GM12878 (cell line): ENCODE measurements around the gene MARCHF10. TPM values are rescaled to one million over a fixed set of nuclear protein-coding genes. Genes with fewer than 3 reads are reported as not detected.
A peak's percentile ranks its signal among the peaks of the same experiment; 100 is the strongest.

Experiments
- ATAC-seq: fragments of 200-7000 bp; cut with Tn5 transposase; 3 replicates; pipeline ENCODE4 v1.9.1; 2020; ENCODE audit warnings: mild to moderate bottlenecking, moderate library complexity
- BruUV-seq: library from RNA; stranded (reverse); fragments of 400-500 nt; replicated peaks from 2 replicates; lab custom pipeline; 2021; lab: Mats Ljungman, UMichigan
- CTCF ChIA-PET: fragments of 300-600 bp; sonication (Branson Sonifier 250); formaldehyde crosslinking; extraction: SDS; loops from one replicate; lab custom pipeline; 2021; ENCODE audit warnings: inconsistent platforms; lab: Yijun Ruan, JAX
- POLR2A ChIA-PET: fragments of 350-600 bp; formaldehyde crosslinking; extraction: SDS; loops from one replicate; lab custom pipeline; 2021; ENCODE audit warnings: inconsistent platforms; lab: Charles Lee
- RAD21 ChIA-PET: fragments of 300-600 bp; sonication (Branson Sonifier 250); formaldehyde crosslinking; loops from one replicate; lab custom pipeline; 2023; ENCODE audit warnings: antibody characterized with exemption; ENCODE audit not compliant: unreplicated experiment; lab: Charles Lee
- SMC1A ChIA-PET: fragments of 300-600 bp; sonication (Branson Sonifier 250); formaldehyde crosslinking; loops from one replicate; lab custom pipeline; 2023; ENCODE audit not compliant: unreplicated experiment, uncharacterized antibody; lab: Charles Lee
- DNase-seq: peaks from one replicate; pipeline ENCODE4 v3.0.0-alpha.2; 2011; ENCODE audit warnings: low read depth, low spot score
- FAIRE-seq: peaks from 3 replicates; lab custom pipeline; 2011; peaks lifted over from hg19 to GRCh38; lab: Jason Lieb, UNC
- H2AFZ ChIP-seq: 2 replicates; pipeline ENCODE4 v1.6.0; 2011; ENCODE audit warnings: low read depth, low read length, control low read depth; ENCODE audit not compliant: control insufficient read depth
- H3K27ac ChIP-seq: 2 replicates; pipeline ENCODE4 v1.5.1; 2011; ENCODE audit warnings: control low read depth; ENCODE audit not compliant: control insufficient read depth, insufficient read depth
- H3K27me3 ChIP-seq, 2 experiments: replicated peaks in 1 of 2; 2 replicates each; pipeline versions ENCODE4 v1.6.0 to v1.6.1; 2011; ENCODE audit warnings: low read length in 1 of 2; ENCODE audit not compliant: control insufficient read depth in 2 of 2, insufficient read depth in 2 of 2
- H3K36me3 ChIP-seq, 2 experiments: 2 replicates each; pipeline ENCODE4 v1.5.1; 2011; ENCODE audit warnings: low read length in 1 of 2; ENCODE audit not compliant: control insufficient read depth in 2 of 2, insufficient read depth in 2 of 2
- H3K4me1 ChIP-seq: 2 replicates; pipeline ENCODE4 v1.6.1; 2011; ENCODE audit warnings: mild to moderate bottlenecking, low read length, moderate library complexity, mixed read lengths; ENCODE audit not compliant: control insufficient read depth, insufficient read depth
- H3K4me2 ChIP-seq: 2 replicates; pipeline ENCODE4 v1.6.0; 2011; ENCODE audit warnings: control low read depth; ENCODE audit not compliant: control insufficient read depth, insufficient read depth
- H3K4me3 ChIP-seq: fragments of 200-600 bp; sonication (generic); 2 replicates; pipeline ENCODE4 v1.5.1; 2016
- H3K79me2 ChIP-seq: 2 replicates; pipeline ENCODE4 v1.6.0; 2011; ENCODE audit warnings: low read length; ENCODE audit not compliant: control insufficient read depth, insufficient read depth
- H3K9ac ChIP-seq: 2 replicates; pipeline ENCODE4 v1.8.0; 2011; ENCODE audit warnings: low read length, control low read depth, mixed read lengths; ENCODE audit not compliant: control insufficient read depth, insufficient read depth
- H3K9me3 ChIP-seq: replicated peaks from 3 replicates; pipeline ENCODE4 v1.5.1; 2011; ENCODE audit warnings: mild to moderate bottlenecking, low read length; ENCODE audit not compliant: control insufficient read depth, insufficient read depth
- H4K20me1 ChIP-seq: 2 replicates; pipeline ENCODE4 v1.6.0; 2011; ENCODE audit not compliant: control insufficient read depth, insufficient read depth
- BACH1 ChIP-seq: fragments of 450-650 bp; IDR thresholded peaks from 2 replicates; pipeline ENCODE4 v1.6.1; 2017; ENCODE audit warnings: mild to moderate bottlenecking, borderline replicate concordance
- CEBPZ ChIP-seq: fragments of 150-350 bp; IDR thresholded peaks from 2 replicates; pipeline ENCODE4 v1.6.1; 2016; ENCODE audit warnings: low read depth, low read length
- CREM ChIP-seq: IDR thresholded peaks from 2 replicates; pipeline ENCODE4 v1.6.1; 2014; ENCODE audit warnings: antibody characterized with exemption, low read depth
- DPF2 ChIP-seq: fragments of 450-650 bp; IDR thresholded peaks from 2 replicates; pipeline ENCODE4 v1.6.1; 2017; ENCODE audit warnings: mild to moderate bottlenecking
- EED ChIP-seq: sonication (generic); IDR thresholded peaks from 2 replicates; pipeline ENCODE4 v1.6.1; 2016; ENCODE audit warnings: antibody characterized with exemption, low read depth
- EP300 ChIP-seq, 2 experiments: fragments of 150-350 bp in 1 of 2; IDR thresholded peaks; 2 replicates each; pipeline ENCODE4 v1.6.1; 2011 to 2012; ENCODE audit warnings: low read depth in 2 of 2, low read length in 2 of 2, borderline replicate concordance in 1 of 2, improper control_type of control experiment in 1 of 2, inconsistent platforms in 1 of 2; ENCODE audit not compliant: control insufficient read depth in 1 of 2
- EZH2 ChIP-seq: IDR thresholded peaks from 2 replicates; pipeline ENCODE4 v1.6.1; 2012; ENCODE audit warnings: low read depth, mild to moderate bottlenecking, control low read depth, inconsistent platforms, low read length, borderline replicate concordance; ENCODE audit not compliant: control insufficient read depth
- FOXM1 ChIP-seq: IDR thresholded peaks from 2 replicates; pipeline ENCODE4 v1.6.1; 2012; ENCODE audit warnings: low read depth, mild to moderate bottlenecking, inconsistent platforms, low read length, moderate library complexity
- HDGF ChIP-seq: fragments of 450-650 bp; IDR thresholded peaks from 2 replicates; pipeline ENCODE4 v1.6.1; 2016; ENCODE audit warnings: antibody characterized with exemption
- IRF4 ChIP-seq: IDR thresholded peaks from 2 replicates; pipeline ENCODE4 v1.6.1; 2011; ENCODE audit warnings: low read depth, low read length
- JUNB ChIP-seq: IDR thresholded peaks from 2 replicates; pipeline ENCODE4 v1.6.1; 2016; ENCODE audit warnings: antibody characterized with exemption, mild to moderate bottlenecking
- JUND ChIP-seq: IDR thresholded peaks from 2 replicates; pipeline ENCODE4 v1.6.1; 2012; ENCODE audit warnings: low read depth, mild to moderate bottlenecking, low read length, improper control_type of control experiment, moderate library complexity
- NBN ChIP-seq: fragments of 450-650 bp; IDR thresholded peaks from 2 replicates; pipeline ENCODE4 v1.6.1; 2016
- POLR2A ChIP-seq: IDR thresholded peaks from 2 replicates; pipeline ENCODE4 v1.6.1; 2011; ENCODE audit warnings: low read depth, mild to moderate bottlenecking, low read length
- POLR2AphosphoS5 ChIP-seq: IDR thresholded peaks from 2 replicates; pipeline ENCODE4 v1.6.1; 2011; ENCODE audit warnings: mild to moderate bottlenecking, low read length, inconsistent platforms
- POU2F2 ChIP-seq: IDR thresholded peaks from 3 replicates; pipeline ENCODE4 v1.6.1; 2011; ENCODE audit warnings: low read depth, mild to moderate bottlenecking, low read length, borderline replicate concordance
- RBBP5 ChIP-seq: fragments of 200-600 bp; sonication (generic); conservative IDR thresholded peaks from 2 replicates; pipeline ENCODE4 v1.6.1; 2016
- RUNX3 ChIP-seq: IDR thresholded peaks from 2 replicates; pipeline ENCODE4 v1.6.1; 2012; ENCODE audit warnings: low read length, inconsistent platforms
- SPI1 ChIP-seq: IDR thresholded peaks from 2 replicates; pipeline ENCODE4 v1.6.1; 2011; ENCODE audit warnings: low read depth, mild to moderate bottlenecking, low read length, moderate library complexity, borderline replicate concordance; ENCODE audit not compliant: insufficient read depth
- SREBF2 ChIP-seq: IDR thresholded peaks from 2 replicates; pipeline ENCODE4 v1.6.1; 2012; ENCODE audit warnings: mild to moderate bottlenecking, low read length
- TBL1XR1 ChIP-seq: IDR thresholded peaks from 2 replicates; pipeline ENCODE4 v1.6.1; 2012; ENCODE audit warnings: low read depth, low read length, improper control_type of control experiment
- YY1 ChIP-seq: IDR thresholded peaks from 2 replicates; pipeline ENCODE4 v1.6.1; 2011; ENCODE audit warnings: low read depth, mild to moderate bottlenecking, low read length
- ZNF384 ChIP-seq: IDR thresholded peaks from 2 replicates; pipeline ENCODE4 v1.6.1; 2012; ENCODE audit warnings: low read depth, mild to moderate bottlenecking, low read length, improper control_type of control experiment, borderline replicate concordance
- WGBS: methylation state at CpG from one replicate; pipeline ENCODE4 v1.1.6; 2016; ENCODE audit warnings: low lambda C conversion rate; ENCODE audit not compliant: insufficient replicate concordance, insufficient coverage; ENCODE audit errors: missing lambda C conversion rate; 5-methylcytosine and 5-hydroxymethylcytosine counted together
- in situ Hi-C: fragments of 300-500 bp; cut with MboI; formaldehyde crosslinking; loops from 9 replicates; pipeline ENCODE4 v1.14.3; 2018; ENCODE audit warnings: mixed read lengths
- intact Hi-C: fragments of 100-400 bp; cut with micrococcal nuclease; formaldehyde crosslinking; loops from one replicate; pipeline ENCODE4 v1.14.2; 2022; ENCODE audit not compliant: unreplicated experiment
- polyA plus RNA-seq, 11 experiments: library from polyadenylated mRNA; depleted of rRNA in 4 of 11; unstranded in 6 of 11; stranded (reverse) in 5 of 11; fragments of >200 nt; fragmentation: Nextera tagmentation in 4 of 11; fragmentation: Illumina TruSeq in 1 of 11; extraction: Ambion mirVana in 4 of 11; extraction: Trizol in 1 of 11; gene quantifications; 1 replicate in 1 of 11; 2 replicates in 10 of 11; pipeline versions ENCODE4 v1.2.1 to v1.2.3, GENCODE V29; 2011 to 2016; ENCODE audit warnings: inconsistent platforms in 2 of 11, missing spikeins in 2 of 11, low read depth in 1 of 11
- total RNA-seq, 4 experiments: library from RNA; depleted of rRNA in 3 of 4; stranded (reverse); fragments of >200 nt in 3 of 4; fragmentation: Illumina TruSeq in 1 of 4; extraction: Trizol in 1 of 4; gene quantifications; 2 replicates each; pipeline versions ENCODE4 v1.2.1 to v1.2.3, GENCODE V29; 2013 to 2021
- TF ChIP-seq, protein P1 (sequence below): IDR thresholded peaks from 2 replicates; pipeline ENCODE4 v1.6.1; 2012; ENCODE audit warnings: low read length, inconsistent platforms

Gene MARCHF10
- total and polyA plus RNA-seq, 10 of the 15 experiments (the other 5 are each of a cell fraction or from before 2014, with no cell fraction given): 0.11 to 0.24 TPM; not detected in 8

- 24% methylated on average over 8 of the region's 8 CpGs for WGBS
- Histone ChIP-seq H3K9me3 (no peaks in the 10 kb centered on the region; the same call in 2 of the 3 replicates), H3K27me3 (no peaks in the 10 kb centered on the region), H3K9ac (no peak overlapping the region), H3K36me3 (no peaks in the 10 kb centered on the region), H2AFZ (peak overlapping the region; percentile 9; the same call in 1 of the 2 replicates), H3K4me2 (no peak overlapping the region), H3K79me2 (no peaks in the 10 kb centered on the region), H3K27ac (no peak overlapping the region), H3K4me3 (no peak overlapping the region), H4K20me1 (no peaks in the 10 kb centered on the region), H3K4me1 (no peaks in the 10 kb centered on the region)
- CTCF ChIA-PET: interaction anchor here (0.6 kb wide), 1 partner anchor 512 kb away, joined by 3 read pairs; no protein-coding TSS in a partner anchor
- RAD21 ChIA-PET: no interaction called here
- ATAC-seq (no peak; the same call in none of the 3 replicates), DNase-seq (no peak), FAIRE-seq (no peak)
- no TSS peak for BruUV-seq
- SMC1A ChIA-PET: interaction anchor here (1.4 kb wide), 1 partner anchor 9 kb away, joined by 4 read pairs; no protein-coding TSS in a partner anchor
- intact Hi-C loops: no loop called here
- POLR2A ChIA-PET: no interaction called here
- in situ Hi-C loops: no loop called here
- peak; percentile 84 for TF ChIP-seq RUNX3
- TF ChIP-seq SREBF2: no peak
- no peak for TF ChIP-seq DPF2
- TF ChIP-seq IRF4: peak; percentile 47; the same call in 1 of the 2 replicates
- TF ChIP-seq BACH1: no peak
- no peak for TF ChIP-seq POU2F2
- TF ChIP-seq RBBP5: no peak
- TF ChIP-seq TBL1XR1: no peak
- TF ChIP-seq YY1: no peak
- TF ChIP-seq EZH2: no peak
- TF ChIP-seq SPI1: no peak
- TF ChIP-seq POLR2AphosphoS5: no peak
- peak; percentile 55; the same call in 1 of the 2 replicates for TF ChIP-seq CREM
- TF ChIP-seq HDGF: no peak
- TF ChIP-seq, protein P1, sequence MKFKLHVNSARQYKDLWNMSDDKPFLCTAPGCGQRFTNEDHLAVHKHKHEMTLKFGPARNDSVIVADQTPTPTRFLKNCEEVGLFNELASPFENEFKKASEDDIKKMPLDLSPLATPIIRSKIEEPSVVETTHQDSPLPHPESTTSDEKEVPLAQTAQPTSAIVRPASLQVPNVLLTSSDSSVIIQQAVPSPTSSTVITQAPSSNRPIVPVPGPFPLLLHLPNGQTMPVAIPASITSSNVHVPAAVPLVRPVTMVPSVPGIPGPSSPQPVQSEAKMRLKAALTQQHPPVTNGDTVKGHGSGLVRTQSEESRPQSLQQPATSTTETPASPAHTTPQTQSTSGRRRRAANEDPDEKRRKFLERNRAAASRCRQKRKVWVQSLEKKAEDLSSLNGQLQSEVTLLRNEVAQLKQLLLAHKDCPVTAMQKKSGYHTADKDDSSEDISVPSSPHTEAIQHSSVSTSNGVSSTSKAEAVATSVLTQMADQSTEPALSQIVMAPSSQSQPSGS: 0 out of 2 replicates have a peak, but pooled peaks have one; percentile 27
- TF ChIP-seq EED: peak; percentile 39
- no peak for TF ChIP-seq NBN
- TF ChIP-seq CEBPZ: no peak
- TF ChIP-seq EP300 (IDR thresholded peaks at IDR 0.05; ENCODE audit: borderline replicate concordance in 1 of 2, control insufficient read depth in 1 of 2, low read depth in 2 of 2, low read length in 2 of 2): no peak
- TF ChIP-seq POLR2A: no peak
- no peak for TF ChIP-seq ZNF384
- TF ChIP-seq JUNB: peak; percentile 58; the same call in 1 of the 2 replicates
- TF ChIP-seq JUND: no peak
- TF ChIP-seq FOXM1: no peak
These were observed 70.6 kb downstream of the MARCHF10 start for GRCh38 chr17:62737513-62737912.
